ENCODE results near the gene CAPZB.

GRCh38 chr1:19322481-19322880 lies 162.9 kb downstream of the CAPZB start:
- TF ChIP-seq, protein P1, sequence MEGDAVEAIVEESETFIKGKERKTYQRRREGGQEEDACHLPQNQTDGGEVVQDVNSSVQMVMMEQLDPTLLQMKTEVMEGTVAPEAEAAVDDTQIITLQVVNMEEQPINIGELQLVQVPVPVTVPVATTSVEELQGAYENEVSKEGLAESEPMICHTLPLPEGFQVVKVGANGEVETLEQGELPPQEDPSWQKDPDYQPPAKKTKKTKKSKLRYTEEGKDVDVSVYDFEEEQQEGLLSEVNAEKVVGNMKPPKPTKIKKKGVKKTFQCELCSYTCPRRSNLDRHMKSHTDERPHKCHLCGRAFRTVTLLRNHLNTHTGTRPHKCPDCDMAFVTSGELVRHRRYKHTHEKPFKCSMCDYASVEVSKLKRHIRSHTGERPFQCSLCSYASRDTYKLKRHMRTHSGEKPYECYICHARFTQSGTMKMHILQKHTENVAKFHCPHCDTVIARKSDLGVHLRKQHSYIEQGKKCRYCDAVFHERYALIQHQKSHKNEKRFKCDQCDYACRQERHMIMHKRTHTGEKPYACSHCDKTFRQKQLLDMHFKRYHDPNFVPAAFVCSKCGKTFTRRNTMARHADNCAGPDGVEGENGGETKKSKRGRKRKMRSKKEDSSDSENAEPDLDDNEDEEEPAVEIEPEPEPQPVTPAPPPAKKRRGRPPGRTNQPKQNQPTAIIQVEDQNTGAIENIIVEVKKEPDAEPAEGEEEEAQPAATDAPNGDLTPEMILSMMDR (IDR thresholded peaks at IDR 0.05): no peak
- TF ChIP-seq POLR2A (IDR thresholded peaks at IDR 0.05): no peak

All from lower leg skin (tissue), 3 donors.